PC-9 (cell line): ENCODE data around the gene RUNX1.

Experiments
- CTCF ChIP-seq: fragments of 200-600 bp; sonication (generic); conservative IDR thresholded peaks from 2 replicates; pipeline ENCODE4 v1.6.1; 2017; ENCODE audit warnings: mixed run types, antibody characterized with exemption, mild to moderate bottlenecking, moderate library complexity
- EZH2 ChIP-seq: fragments of 200-600 bp; sonication (generic); IDR thresholded peaks from 2 replicates; pipeline ENCODE4 v1.8.0; 2017; ENCODE audit warnings: antibody characterized with exemption, low read depth

GRCh38 chr21:34967509-34968289 is 81.4 kb downstream of the RUNX1 start:
- TF ChIP-seq CTCF, result no peak
- no peak for TF ChIP-seq EZH2
